Naive thymus-derived CD4-positive, alpha-beta T cell (primary cell): Measurements from ENCODE around the gene MBD5. TPM values are rescaled to one million over a fixed set of nuclear protein-coding genes. Genes with fewer than 3 reads are reported as not detected.
A peak's percentile ranks its signal among the peaks of the same experiment; 100 is the strongest.

ENCODE experiments used
- ATAC-seq: fragments of 150-1000 bp; cut with Tn5 transposase; 2 replicates; pipeline ENCODE4 v1.10.0; 2021; ENCODE audit warnings: mild to moderate bottlenecking, moderate library complexity
- CTCF ChIA-PET: fragments of 350-600 bp; sonication (Branson Sonifier 250); formaldehyde crosslinking; loops from one replicate; lab custom pipeline; 2021; ENCODE audit warnings: antibody characterized with exemption; lab: Charles Lee
- POLR2A ChIA-PET: fragments of 350-600 bp; sonication (Branson Sonifier 250); formaldehyde crosslinking; loops from one replicate; lab custom pipeline; 2021; ENCODE audit warnings: antibody characterized with exemption, inconsistent platforms; lab: Charles Lee
- DNase-seq, 9 donors: peaks; one replicate each; pipeline versions ENCODE4 v3.0.0 to v3.0.0-alpha.2; 2020 to 2022; ENCODE audit warnings: mixed read lengths in 1 of 9
- H3K27ac ChIP-seq: one replicate; pipeline ENCODE4 v1.7.0; 2013; ENCODE audit warnings: mild to moderate bottlenecking, low read depth, low read length, moderate library complexity
- H3K27me3 ChIP-seq, 2 donors: one replicate each; pipeline ENCODE4 v1.7.0; 2013; ENCODE audit warnings: low read length in 2 of 2, mild to moderate bottlenecking in 2 of 2, moderate library complexity in 2 of 2; ENCODE audit not compliant: control insufficient read depth in 2 of 2, insufficient read depth in 2 of 2
- H3K36me3 ChIP-seq, 3 experiments: 1 replicate in 2 of 3; 2 replicates in 1 of 3; pipeline ENCODE4 v1.7.0; 2013; ENCODE audit warnings: low read length in 3 of 3, mild to moderate bottlenecking in 3 of 3, moderate library complexity in 1 of 3; ENCODE audit not compliant: insufficient read depth in 3 of 3, control insufficient read depth in 2 of 3
- H3K4me1 ChIP-seq, 2 donors: one replicate each; pipeline ENCODE4 v1.7.0; 2013; ENCODE audit warnings: low read length in 2 of 2, mild to moderate bottlenecking in 2 of 2, moderate library complexity in 1 of 2; ENCODE audit not compliant: control insufficient read depth in 2 of 2, insufficient read depth in 2 of 2
- H3K4me3 ChIP-seq: 2 replicates; pipeline ENCODE4 v1.7.0; 2013; ENCODE audit warnings: mild to moderate bottlenecking, low read length
- H3K9me3 ChIP-seq, 3 experiments: 1 replicate in 2 of 3; 2 replicates in 1 of 3; pipeline ENCODE4 v1.7.0; 2013; ENCODE audit warnings: low read length in 3 of 3; ENCODE audit not compliant: control insufficient read depth in 2 of 3
- H3K27ac Mint-ChIP-seq, 9 donors: one replicate each; pipeline ENCODE4 v1.8.0; 2020 to 2022; ENCODE audit warnings: mixed read lengths in 9 of 9, mild to moderate bottlenecking in 8 of 9, moderate library complexity in 5 of 9, inconsistent platforms in 2 of 9
- H3K27me3 Mint-ChIP-seq, 5 donors: one replicate each; pipeline ENCODE4 v1.8.0; 2021 to 2022; ENCODE audit warnings: mixed read lengths in 5 of 5, mild to moderate bottlenecking in 1 of 5
- H3K36me3 Mint-ChIP-seq, 5 donors: one replicate each; pipeline ENCODE4 v1.8.0; 2020 to 2022; ENCODE audit warnings: mixed read lengths in 5 of 5, mild to moderate bottlenecking in 3 of 5, inconsistent platforms in 1 of 5
- H3K4me1 Mint-ChIP-seq, 7 donors: one replicate each; pipeline ENCODE4 v1.8.0; 2020 to 2022; ENCODE audit warnings: mixed read lengths in 7 of 7, mild to moderate bottlenecking in 3 of 7, inconsistent platforms in 1 of 7
- H3K4me3 Mint-ChIP-seq, 10 donors: one replicate each; pipeline ENCODE4 v1.8.0; 2020 to 2022; ENCODE audit warnings: mild to moderate bottlenecking in 10 of 10, mixed read lengths in 10 of 10, moderate library complexity in 6 of 10, inconsistent platforms in 2 of 10
- H3K9me3 Mint-ChIP-seq, 11 donors: one replicate each; pipeline ENCODE4 v1.8.0; 2020 to 2022; ENCODE audit warnings: mixed read lengths in 11 of 11, mild to moderate bottlenecking in 4 of 11, inconsistent platforms in 1 of 11, moderate library complexity in 1 of 11
- intact Hi-C, 2 donors: fragments of 100-400 bp; cut with micrococcal nuclease; formaldehyde crosslinking; loops; one replicate each; pipeline ENCODE4 v1.15.1; 2023
- polyA plus RNA-seq, 2 donors: library from polyadenylated mRNA; unstranded; fragments of 300-500 nt; fragmentation: Illumina TruSeq; gene quantifications; one replicate each; pipeline ENCODE4 v1.2.3, GENCODE V29; 2021
- total RNA-seq, 6 experiments: library from RNA in 5 of 6; stranded (reverse) in 5 of 6; gene quantifications; 1 replicate in 5 of 6; 2 replicates in 1 of 6; pipeline ENCODE4 v1.2.3 and lab custom pipeline; 2021 to 2026

MBD5 gene
- total and polyA plus RNA-seq, 7 experiments from 2014 or later: 14.6 to 76.8 (median 58.6) TPM

GRCh38 chr2:148458171-148458570 is 437.3 kb downstream of the MBD5 start:
- H3K27me3 ChIP-seq: no peaks in the 10 kb centered on the region
- no peaks in the 10 kb centered on the region for H3K9me3 ChIP-seq
- H3K36me3 ChIP-seq: no peaks in the 10 kb centered on the region
- H3K27ac ChIP-seq: no peak overlapping the region
- no peaks in the 10 kb centered on the region for H3K27me3 Mint-ChIP-seq
- H3K4me3 ChIP-seq: no peak overlapping the region
- H3K9me3 Mint-ChIP-seq: no peaks in the 10 kb centered on the region
- no peak overlapping the region for H3K4me3 Mint-ChIP-seq
- H3K4me1 ChIP-seq: no peaks in the 10 kb centered on the region
- ChIA-PET POLR2A (no interaction called here), CTCF (no interaction called here)
- intact Hi-C loops: no loop called here
- peaks cover 0 to 4% (median 0%) of the 10 kb centered on the region in 7 donors for H3K4me1 Mint-ChIP-seq
- H3K36me3 Mint-ChIP-seq: peaks cover 0 to 13% (median 4%) of the 10 kb centered on the region in 5 donors
- ATAC-seq (no peak), DNase-seq (no peak)
- H3K27ac Mint-ChIP-seq: no peak overlapping the region

- H3K27ac Mint-ChIP-seq: no peak overlapping the region
- no peaks in the 10 kb centered on the region for H3K9me3 Mint-ChIP-seq
- Histone ChIP-seq H3K36me3 (no peaks in the 10 kb centered on the region), H3K27ac (no peak overlapping the region), H3K4me3 (no peak overlapping the region), H3K9me3 (no peaks in the 10 kb centered on the region), H3K4me1 (no peaks in the 10 kb centered on the region), H3K27me3 (no peaks in the 10 kb centered on the region)
- peaks cover 0 to 4% (median 0%) of the 10 kb centered on the region in 7 donors for H3K4me1 Mint-ChIP-seq
- intact Hi-C loops: no loop called here
- peaks cover 0 to 20% (median 10%) of the 10 kb centered on the region in 5 donors for H3K36me3 Mint-ChIP-seq
- POLR2A ChIA-PET: no interaction called here
- ATAC-seq (no peak), DNase-seq (no peak)
- CTCF ChIA-PET: no interaction called here
- no peak overlapping the region for H3K4me3 Mint-ChIP-seq
- H3K27me3 Mint-ChIP-seq: no peaks in the 10 kb centered on the region
These were observed 438.5 kb downstream of the MBD5 start for GRCh38 chr2:148459377-148459778.

DNA sequence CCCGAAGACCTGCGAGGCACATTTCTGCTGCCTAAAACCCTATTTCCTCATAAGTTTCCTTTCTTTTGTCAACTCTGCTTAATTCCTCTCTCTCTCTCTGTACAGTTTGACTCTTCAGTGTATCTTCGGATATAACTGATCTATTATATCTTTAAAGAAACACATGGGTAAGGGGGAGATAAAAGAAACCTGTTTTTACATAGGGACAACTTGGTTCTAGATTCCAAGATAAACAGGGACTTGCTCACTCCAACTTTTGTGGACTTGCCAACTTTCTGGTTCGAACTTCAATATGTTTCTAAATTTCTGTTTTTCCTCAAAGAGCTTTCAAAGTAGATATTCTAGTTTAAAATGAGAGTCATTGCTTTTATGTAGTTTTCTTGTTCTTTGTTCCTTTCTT is 441.0 kb downstream of the MBD5 start:
- no peaks in the 10 kb centered on the region for H3K4me1 ChIP-seq
- CTCF ChIA-PET: interaction anchor here (0.7 kb wide), 1 partner anchor 456 kb away, joined by 3 read pairs; no protein-coding TSS in a partner anchor
- no peaks in the 10 kb centered on the region for H3K9me3 Mint-ChIP-seq
- peaks cover 0 to 2% (median 0%) of the 10 kb centered on the region in 7 donors for H3K4me1 Mint-ChIP-seq
- no peak overlapping the region for H3K4me3 Mint-ChIP-seq
- H3K27me3 ChIP-seq: no peaks in the 10 kb centered on the region
- H3K36me3 Mint-ChIP-seq: peaks cover 0 to 33% (median 13%) of the 10 kb centered on the region in 5 donors
- no peaks in the 10 kb centered on the region for H3K36me3 ChIP-seq
- POLR2A ChIA-PET: no interaction called here
- H3K9me3 ChIP-seq: no peaks in the 10 kb centered on the region
- no peaks in the 10 kb centered on the region for H3K27me3 Mint-ChIP-seq
- DNase-seq (no peak), ATAC-seq (no peak)
- H3K4me3 ChIP-seq: no peak overlapping the region
- H3K27ac Mint-ChIP-seq: peak overlapping the region in 2 of 9 donors; percentile 9 to 45
- intact Hi-C loops: no loop called here
- no peak overlapping the region for H3K27ac ChIP-seq

DNA sequence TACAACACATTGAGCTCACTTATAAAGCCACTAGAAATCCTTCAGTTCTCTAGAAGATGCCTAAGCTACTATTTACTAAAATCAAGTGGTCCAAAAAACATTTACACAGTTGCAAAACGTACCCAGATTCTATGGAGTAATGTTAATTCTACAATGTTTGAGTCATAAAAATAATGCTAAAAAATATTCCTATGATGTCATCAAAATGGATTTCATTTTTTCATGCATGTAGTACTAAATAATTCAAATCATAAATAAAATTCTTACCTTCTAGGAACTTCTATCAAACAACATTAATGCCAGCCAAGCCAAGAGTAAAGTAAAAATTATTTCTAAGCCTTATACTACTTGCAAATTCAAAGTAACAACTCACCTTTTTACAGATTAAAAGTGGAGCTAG is 454.7 kb downstream of the MBD5 start:
- Histone ChIP-seq H3K4me1 (no peaks in the 10 kb centered on the region), H3K4me3 (no peak overlapping the region), H3K27ac (no peak overlapping the region), H3K9me3 (no peaks in the 10 kb centered on the region), H3K27me3 (no peaks in the 10 kb centered on the region), H3K36me3 (no peaks in the 10 kb centered on the region)
- ChIA-PET POLR2A (no interaction called here), CTCF (no interaction called here)
- intact Hi-C loops: no loop called here
- ATAC-seq (no peak), DNase-seq (no peak)
- peaks cover 0 to 14% (median 0%) of the 10 kb centered on the region in 5 donors for H3K27me3 Mint-ChIP-seq
- no peaks in the 10 kb centered on the region for H3K9me3 Mint-ChIP-seq
- H3K36me3 Mint-ChIP-seq: no peaks in the 10 kb centered on the region
- no peak overlapping the region for H3K27ac Mint-ChIP-seq
- H3K4me1 Mint-ChIP-seq: peaks cover 0 to 11% (median 0%) of the 10 kb centered on the region in 7 donors
- H3K4me3 Mint-ChIP-seq: no peak overlapping the region

- peak overlapping the region in 1 of 9 donors; percentile 6 for H3K27ac Mint-ChIP-seq
- intact Hi-C loops: no loop called here
- CTCF ChIA-PET: no interaction called here
These were observed 458.5 kb downstream of the MBD5 start for GRCh38 chr2:148479398-148479797.

GRCh38 chr2:148483665-148484064 is 462.8 kb downstream of the MBD5 start:
- no peaks in the 10 kb centered on the region for H3K27me3 ChIP-seq
- intact Hi-C loops: no loop called here
- H3K4me1 Mint-ChIP-seq: peaks cover 0 to 9% (median 0%) of the 10 kb centered on the region in 7 donors
- H3K4me1 ChIP-seq: no peaks in the 10 kb centered on the region
- ChIA-PET POLR2A (no interaction called here), CTCF (no interaction called here)
- no peak overlapping the region for H3K4me3 ChIP-seq
- DNase-seq (no peak), ATAC-seq (no peak)
- H3K36me3 Mint-ChIP-seq: peaks cover 1 to 32% (median 28%) of the 10 kb centered on the region in 5 donors
- no peak overlapping the region for H3K27ac Mint-ChIP-seq
- no peak overlapping the region for H3K27ac ChIP-seq
- no peak overlapping the region for H3K4me3 Mint-ChIP-seq
- H3K27me3 Mint-ChIP-seq: peaks cover 0 to 10% (median 0%) of the 10 kb centered on the region in 5 donors
- H3K9me3 ChIP-seq: no peaks in the 10 kb centered on the region
- no peaks in the 10 kb centered on the region for H3K36me3 ChIP-seq
- H3K9me3 Mint-ChIP-seq: peaks cover 0 to 5% (median 0%) of the 10 kb centered on the region in 11 donors

More at GRCh38 chr2:148479398-148479797, 458.5 kb downstream of the MBD5 start:
- H3K27me3 Mint-ChIP-seq: peaks cover 0 to 14% (median 0%) of the 10 kb centered on the region in 5 donors
- Histone ChIP-seq H3K9me3 (no peaks in the 10 kb centered on the region), H3K36me3 (no peaks in the 10 kb centered on the region), H3K4me3 (no peak overlapping the region), H3K27me3 (no peaks in the 10 kb centered on the region), H3K27ac (no peak overlapping the region), H3K4me1 (no peaks in the 10 kb centered on the region)
- H3K36me3 Mint-ChIP-seq: peaks cover 1 to 15% (median 12%) of the 10 kb centered on the region in 5 donors
- peaks cover 0 to 9% (median 0%) of the 10 kb centered on the region in 7 donors for H3K4me1 Mint-ChIP-seq
- H3K4me3 Mint-ChIP-seq: no peak overlapping the region
- H3K9me3 Mint-ChIP-seq: peaks cover 0 to 5% (median 0%) of the 10 kb centered on the region in 11 donors
- ATAC-seq (no peak), DNase-seq (no peak)
- POLR2A ChIA-PET: no interaction called here

GRCh38 chr2:148484066-148484465 is 463.2 kb downstream of the MBD5 start:
- H3K9me3 ChIP-seq: no peaks in the 10 kb centered on the region
- Mint-ChIP-seq H3K4me1 (peaks cover 0 to 9% (median 0%) of the 10 kb centered on the region in 7 donors), H3K4me3 (no peak overlapping the region), H3K36me3 (peaks cover 1 to 35% (median 30%) of the 10 kb centered on the region in 5 donors), H3K27me3 (peaks cover 0 to 6% (median 0%) of the 10 kb centered on the region in 5 donors), H3K27ac (no peak overlapping the region), H3K9me3 (peaks cover 0 to 5% (median 0%) of the 10 kb centered on the region in 11 donors)
- intact Hi-C loops: no loop called here
- ChIA-PET CTCF (no interaction called here), POLR2A (no interaction called here)
- no peaks in the 10 kb centered on the region for H3K27me3 ChIP-seq
- DNase-seq: no peak
- no peaks in the 10 kb centered on the region for H3K36me3 ChIP-seq
- ATAC-seq: no peak
- H3K4me1 ChIP-seq: no peaks in the 10 kb centered on the region
- no peak overlapping the region for H3K27ac ChIP-seq
- H3K4me3 ChIP-seq: no peak overlapping the region
